B cell (primary cell): ENCODE results near the gene MTFMT. TPM values are rescaled to one million over a fixed set of nuclear protein-coding genes. Genes with fewer than 3 reads are reported as not detected.
A peak's percentile ranks its signal among the peaks of the same experiment; 100 is the strongest.

Experiments used
- ATAC-seq: fragments of 200-7000 bp; cut with Tn5 transposase; one replicate; pipeline ENCODE4 v1.10.0; 2021; ENCODE audit warnings: low read depth, mild to moderate bottlenecking, moderate number of reproducible peaks, moderate library complexity
- CTCF ChIA-PET: fragments of 350-600 bp; sonication (Branson Sonifier 250); formaldehyde crosslinking; loops from one replicate; lab custom pipeline; 2021; ENCODE audit warnings: antibody characterized with exemption, inconsistent platforms; lab: Charles Lee
- POLR2A ChIA-PET: fragments of 350-600 bp; sonication (Branson Sonifier 250); formaldehyde crosslinking; loops from one replicate; lab custom pipeline; 2021; ENCODE audit warnings: antibody characterized with exemption; lab: Charles Lee
- DNase-seq: peaks from one replicate; pipeline ENCODE4 v3.0.0; 2013
- H2AFZ ChIP-seq: 2 replicates; pipeline ENCODE4 v1.6.1; 2012; ENCODE audit warnings: mild to moderate bottlenecking, low read depth, low read length; ENCODE audit not compliant: insufficient read depth, poor library complexity, severe bottlenecking
- H3K27ac ChIP-seq, 2 donors: 1 replicate in 1 of 2; 2 replicates in 1 of 2; pipeline ENCODE4 v1.5.1; 2012 to 2013; ENCODE audit warnings: low read length in 2 of 2, mild to moderate bottlenecking in 2 of 2, moderate library complexity in 1 of 2
- H3K27me3 ChIP-seq, 4 experiments: fragments of 200-600 bp in 1 of 4; sonication (generic) in 1 of 4; replicated peaks in 1 of 4; 1 replicate in 2 of 4; 2 replicates in 2 of 4; pipeline versions ENCODE4 v1.6.1 to v1.7.0; 2013 to 2016; ENCODE audit warnings: low read length in 3 of 4, mild to moderate bottlenecking in 2 of 4, mixed read lengths in 1 of 4, moderate library complexity in 1 of 4; ENCODE audit not compliant: insufficient read depth in 4 of 4, control insufficient read depth in 3 of 4; ENCODE audit errors: control extremely low read depth in 1 of 4
- H3K36me3 ChIP-seq, 2 experiments: replicated peaks in 1 of 2; 1 replicate in 1 of 2; 2 replicates in 1 of 2; pipeline versions ENCODE4 v1.6.1 to v1.7.1; 2013; ENCODE audit warnings: low read length in 1 of 2; ENCODE audit not compliant: insufficient read depth in 2 of 2, control insufficient read depth in 1 of 2; ENCODE audit errors: control extremely low read depth in 1 of 2, extremely low read depth in 1 of 2
- H3K4me1 ChIP-seq, 2 donors: fragments of 200-600 bp in 1 of 2; sonication (generic) in 1 of 2; 1 replicate in 1 of 2; 2 replicates in 1 of 2; pipeline versions ENCODE4 v1.5.1 to v1.6.1; 2013 to 2017; ENCODE audit warnings: low read length in 2 of 2; ENCODE audit not compliant: control insufficient read depth in 2 of 2, insufficient read depth in 2 of 2
- H3K4me2 ChIP-seq: replicated peaks from 2 replicates; pipeline ENCODE3; 2012; ENCODE audit warnings: mild to moderate bottlenecking, low read depth, low read length; ENCODE audit not compliant: poor library complexity, severe bottlenecking
- H3K4me3 ChIP-seq, 5 experiments: fragments of 200-600 bp in 1 of 5; sonication (generic) in 1 of 5; 1 replicate in 3 of 5; 2 replicates in 2 of 5; pipeline versions ENCODE4 v1.5.1 to v1.7.0; 2011 to 2016; ENCODE audit warnings: low read length in 4 of 5, mild to moderate bottlenecking in 4 of 5, low read depth in 2 of 5, control low read depth in 1 of 5, moderate library complexity in 1 of 5; ENCODE audit not compliant: insufficient read depth in 1 of 5; ENCODE audit errors: control extremely low read depth in 1 of 5, extremely low read depth in 1 of 5
- H3K79me2 ChIP-seq: fragments of 200-600 bp; sonication (generic); one replicate; pipeline ENCODE4 v1.6.0; 2016; ENCODE audit warnings: low read length; ENCODE audit not compliant: control insufficient read depth, insufficient read depth
- H3K9ac ChIP-seq: fragments of 200-600 bp; sonication (generic); 2 replicates; pipeline ENCODE4 v1.6.1; 2017; ENCODE audit warnings: mild to moderate bottlenecking, low read length, moderate library complexity
- H3K9me3 ChIP-seq, 3 donors: one replicate each; pipeline versions ENCODE4 v1.6.1 to v1.7.1; 2013; ENCODE audit warnings: low read length in 2 of 3; ENCODE audit not compliant: control insufficient read depth in 2 of 3, insufficient read depth in 1 of 3; ENCODE audit errors: control extremely low read depth in 1 of 3
- H4K20me1 ChIP-seq: 2 replicates; pipeline ENCODE4 v1.6.0; 2012; ENCODE audit warnings: mild to moderate bottlenecking, low read length; ENCODE audit not compliant: insufficient read depth, control insufficient read depth, poor library complexity, severe bottlenecking
- H3K27ac Mint-ChIP-seq: one replicate; pipeline ENCODE4 v1.8.0; 2021; ENCODE audit warnings: mixed read lengths
- H3K27me3 Mint-ChIP-seq: one replicate; pipeline ENCODE4 v1.8.0; 2021; ENCODE audit warnings: mixed read lengths
- H3K4me1 Mint-ChIP-seq: one replicate; pipeline ENCODE4 v1.8.0; 2021; ENCODE audit warnings: mixed read lengths
- H3K4me3 Mint-ChIP-seq: one replicate; pipeline ENCODE4 v1.8.0; 2021; ENCODE audit warnings: mixed read lengths
- H3K9me3 Mint-ChIP-seq: one replicate; pipeline ENCODE4 v1.8.0; 2022; ENCODE audit warnings: mixed read lengths; ENCODE audit not compliant: insufficient read depth
- CTCF ChIP-seq: fragments of 200-600 bp; IDR thresholded peaks from one replicate; pipeline ENCODE4 v1.8.0; 2022; ENCODE audit warnings: antibody characterized with exemption, mild to moderate bottlenecking
- EZH2 ChIP-seq: IDR thresholded peaks from 2 replicates; pipeline ENCODE4 v1.6.1; 2012; ENCODE audit warnings: borderline replicate concordance, low read depth, mild to moderate bottlenecking, moderate library complexity, low read length; ENCODE audit not compliant: insufficient read depth, poor library complexity, severe bottlenecking
- WGBS: methylation state at CpG from one replicate; pipeline ENCODE4 v1.1.5; 2013; ENCODE audit warnings: missing lambda C conversion rate; ENCODE audit not compliant: insufficient coverage; 5-methylcytosine and 5-hydroxymethylcytosine counted together
- intact Hi-C: fragments of 100-400 bp; cut with micrococcal nuclease; formaldehyde crosslinking; loops from one replicate; pipeline ENCODE4 v1.10.0; 2022
- polyA plus RNA-seq: library from polyadenylated mRNA; depleted of rRNA; stranded (reverse); fragments of >200 nt; gene quantifications from 2 replicates; pipeline ENCODE4 v1.2.3, GENCODE V29; 2012
- total RNA-seq, 2 donors: library from RNA; stranded (reverse); fragments of 120-200 nt in 1 of 2; gene quantifications; 1 replicate in 1 of 2; 2 replicates in 1 of 2; pipeline versions ENCODE4 v1.2.3 to v1.2.4, GENCODE V29; 2013 to 2022

The MTFMT gene
- total and polyA plus RNA-seq, 2 donors (not counting 1 experiment from before 2014, with no cell fraction given): 10.0 to 14.3 TPM

GRCh38 chr15:65069179-65069578, 39.7 kb upstream of the MTFMT start:
- CTCF ChIA-PET: interaction anchor here (0.9 to 1.1 kb wide), 2 partner anchors 9 to 38 kb away, joined by 3 read pairs; no protein-coding TSS in a partner anchor
- Mint-ChIP-seq H3K27me3 (peaks cover 32% of the 10 kb centered on the region), H3K9me3 (no peaks in the 10 kb centered on the region), H3K4me1 (peaks cover 7% of the 10 kb centered on the region), H3K4me3 (no peak overlapping the region), H3K27ac (no peak overlapping the region)
- no peak overlapping the region for H2AFZ ChIP-seq
- no peaks in the 10 kb centered on the region for H4K20me1 ChIP-seq
- POLR2A ChIA-PET: interaction anchor here (0.5 kb wide), 1 partner anchor 38 kb away, joined by 5 read pairs; no protein-coding TSS in a partner anchor
- H3K27me3 ChIP-seq: peaks cover 0 to 26% (median 8%) of the 10 kb centered on the region in 4 experiments
- H3K4me3 ChIP-seq: no peak overlapping the region
- H3K9me3 ChIP-seq: no peaks in the 10 kb centered on the region
- no peak overlapping the region for H3K27ac ChIP-seq
- WGBS: 100% methylated on average over 1 of the region's 1 CpG
- H3K4me1 ChIP-seq: peaks cover 3 to 4% of the 10 kb centered on the region in 2 donors
- ATAC-seq (no peak), DNase-seq (no peak)
- intact Hi-C loops: no loop called here
- TF ChIP-seq EZH2: no peak
- no peak for TF ChIP-seq CTCF
- H3K36me3 ChIP-seq: no peaks in the 10 kb centered on the region
- no peak overlapping the region for H3K9ac ChIP-seq
- no peaks in the 10 kb centered on the region for H3K79me2 ChIP-seq
- no peak overlapping the region for H3K4me2 ChIP-seq

GRCh38 chr15:65068403-65068788, 39.0 kb upstream of the MTFMT start:
- peaks cover 32% of the 10 kb centered on the region for H3K27me3 Mint-ChIP-seq
- H3K9ac ChIP-seq: no peak overlapping the region

More at GRCh38 chr15:65068403-65068788, 39.0 kb upstream of the MTFMT start:
- Histone ChIP-seq H3K4me1 (peaks cover 3 to 4% of the 10 kb centered on the region in 2 donors), H3K79me2 (no peaks in the 10 kb centered on the region), H3K4me3 (no peak overlapping the region), H3K36me3 (no peaks in the 10 kb centered on the region), H3K27ac (no peak overlapping the region), H2AFZ (no peak overlapping the region), H3K9me3 (no peaks in the 10 kb centered on the region), H3K4me2 (no peak overlapping the region), H4K20me1 (no peaks in the 10 kb centered on the region), H3K27me3 (peaks cover 0 to 26% (median 8%) of the 10 kb centered on the region in 4 experiments)
- DNase-seq: no peak
- Mint-ChIP-seq H3K4me1 (peaks cover 7% of the 10 kb centered on the region), H3K9me3 (no peaks in the 10 kb centered on the region), H3K4me3 (peak overlapping the region; percentile 40), H3K27ac (no peak overlapping the region)
- ChIA-PET POLR2A (no interaction called here), CTCF (interaction anchor here (1.1 kb wide), 1 partner anchor 37 kb away, joined by 3 read pairs; no protein-coding TSS in a partner anchor)
- no peak for TF ChIP-seq CTCF
- TF ChIP-seq EZH2: no peak
- 100% methylated on average over 1 of the region's 3 CpGs for WGBS
- intact Hi-C loops: no loop called here
- ATAC-seq: no peak
